Endodermal cell (in vitro differentiated cells): Measurements from ENCODE around the gene SLC18B1. TPM values are rescaled to one million over a fixed set of nuclear protein-coding genes. Genes with fewer than 3 reads are reported as not detected.

Source experiments
- DNase-seq: peaks from one replicate; pipeline ENCODE4 v3.0.0-alpha.2; 2017
- H3K27ac ChIP-seq: 2 replicates; pipeline ENCODE4 v1.5.1; 2013; ENCODE audit warnings: mild to moderate bottlenecking, low read depth, low read length, moderate library complexity
- H3K27me3 ChIP-seq: 2 replicates; pipeline ENCODE4 v1.6.1; 2013; ENCODE audit warnings: mild to moderate bottlenecking, low read length, moderate library complexity; ENCODE audit not compliant: insufficient read depth, control insufficient read depth, poor library complexity, severe bottlenecking
- H3K36me3 ChIP-seq: 2 replicates; pipeline ENCODE4 v1.7.0; 2013; ENCODE audit warnings: mild to moderate bottlenecking, low read length, moderate library complexity; ENCODE audit not compliant: control insufficient read depth, insufficient read depth
- H3K4me1 ChIP-seq: one replicate; pipeline ENCODE4 v1.7.0; 2013; ENCODE audit warnings: low read length; ENCODE audit not compliant: control insufficient read depth, insufficient read depth
- H3K4me3 ChIP-seq: 2 replicates; pipeline ENCODE4 v1.5.1; 2013; ENCODE audit warnings: mild to moderate bottlenecking, low read length, moderate library complexity
- H3K9ac ChIP-seq: 2 replicates; pipeline ENCODE4 v1.6.1; 2013; ENCODE audit warnings: mild to moderate bottlenecking, low read length, moderate library complexity; ENCODE audit not compliant: poor library complexity, severe bottlenecking; ENCODE audit errors: extremely low read depth
- H3K9me3 ChIP-seq: 2 replicates; pipeline ENCODE4 v1.6.1; 2013; ENCODE audit warnings: mild to moderate bottlenecking, low read length, moderate library complexity; ENCODE audit not compliant: control insufficient read depth
- H3K27ac Mint-ChIP-seq: 2 replicates; pipeline ENCODE4 v1.8.0; 2020; ENCODE audit warnings: mixed read lengths
- H3K27me3 Mint-ChIP-seq: 2 replicates; pipeline ENCODE4 v1.8.0; 2021; ENCODE audit warnings: mild to moderate bottlenecking, mixed read lengths; ENCODE audit not compliant: insufficient read depth
- H3K36me3 Mint-ChIP-seq: 2 replicates; pipeline ENCODE4 v1.8.0; 2020; ENCODE audit warnings: low read depth, mixed read lengths
- H3K4me1 Mint-ChIP-seq: 2 replicates; pipeline ENCODE4 v1.8.0; 2020; ENCODE audit warnings: mixed read lengths
- H3K4me3 Mint-ChIP-seq: 2 replicates; pipeline ENCODE4 v1.8.0; 2020; ENCODE audit warnings: mild to moderate bottlenecking, moderate library complexity, mixed read lengths
- H3K9me3 Mint-ChIP-seq: 2 replicates; pipeline ENCODE4 v1.8.0; 2020; ENCODE audit warnings: mild to moderate bottlenecking, mixed read lengths
- CTCF ChIP-seq: fragments of 200-600 bp; sonication (generic); conservative IDR thresholded peaks from 2 replicates; pipeline ENCODE4 v1.5.0; 2021; ENCODE audit warnings: antibody characterized with exemption, mild to moderate bottlenecking
- WGBS, 2 experiments: methylation state at CpG; one replicate each; pipeline versions ENCODE4 v1.1.5 to v1.1.7; 2013; ENCODE audit warnings: missing lambda C conversion rate in 2 of 2, mixed read lengths in 1 of 2; ENCODE audit not compliant: insufficient coverage in 1 of 2, insufficient read length in 1 of 2; 5-methylcytosine and 5-hydroxymethylcytosine counted together
- total RNA-seq, 2 donors: library from RNA; stranded (reverse); fragmentation: NEBNext Ultra II Directional in 1 of 2; extraction: Animal tissue kit (Norgen Biotek cat#: 25700) in 1 of 2; gene quantifications; 2 replicates in 1 of 2; 3 replicates in 1 of 2; pipeline ENCODE4 v1.2.1, GENCODE V29; 2021

Gene SLC18B1
- total RNA-seq, 2 donors from 2014 or later = 10.9 to 15.3 TPM

DNA sequence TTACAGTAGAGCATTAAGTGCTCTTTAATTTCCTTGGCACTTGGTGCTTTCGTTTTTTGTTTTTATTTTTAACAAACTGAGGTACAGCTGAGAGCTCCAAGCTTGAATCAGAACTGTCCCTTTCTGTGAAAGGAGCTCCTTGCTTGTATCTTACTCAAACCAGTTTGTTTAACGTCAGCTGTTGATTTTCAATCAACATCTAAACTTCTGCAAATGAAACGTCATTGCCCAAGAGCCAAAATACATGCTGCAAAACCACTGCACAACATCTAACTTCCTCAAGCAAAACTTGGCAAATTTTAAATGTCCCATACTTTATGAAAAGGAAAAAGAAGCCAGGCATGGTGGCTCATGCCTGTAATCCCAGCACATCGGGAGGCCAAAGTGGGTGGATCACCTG, 55.9 kb downstream of the SLC18B1 start:
- Histone ChIP-seq H3K36me3 (no peaks in the 10 kb centered on the region), H3K27ac (no peak overlapping the region), H3K4me3 (no peak overlapping the region), H3K9me3 (no peaks in the 10 kb centered on the region), H3K9ac (no peak overlapping the region), H3K4me1 (no peaks in the 10 kb centered on the region), H3K27me3 (no peaks in the 10 kb centered on the region)
- no peaks in the 10 kb centered on the region for H3K9me3 Mint-ChIP-seq
- no peak overlapping the region for H3K4me3 Mint-ChIP-seq
- 89 to 93% methylated on average over 2 to 4 of the region's 4 CpGs for WGBS, 2 experiments
- H3K27ac Mint-ChIP-seq = no peak overlapping the region
- no peaks in the 10 kb centered on the region for H3K4me1 Mint-ChIP-seq
- H3K36me3 Mint-ChIP-seq = no peaks in the 10 kb centered on the region
- no peak for TF ChIP-seq CTCF
- DNase-seq = no peak
- no peaks in the 10 kb centered on the region for H3K27me3 Mint-ChIP-seq

DNA sequence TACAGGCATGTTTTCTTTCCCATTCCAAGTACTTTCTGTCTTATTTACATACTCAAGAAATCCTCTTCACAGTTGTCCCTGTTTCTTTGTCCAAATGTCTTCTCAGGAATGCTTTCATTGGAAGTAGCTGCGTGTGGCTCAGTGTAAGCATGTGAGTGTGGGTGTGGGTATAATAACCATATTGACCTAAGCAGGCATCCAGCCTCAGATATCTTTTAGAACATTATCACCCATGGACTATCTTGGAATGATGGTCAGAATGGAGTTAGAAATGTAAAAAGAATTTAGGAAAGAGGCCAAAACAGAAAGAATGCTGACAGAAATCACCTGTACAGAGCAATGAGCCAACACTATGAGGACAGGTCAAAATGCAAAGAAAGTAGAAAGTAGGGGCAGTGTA, 57.2 kb downstream of the SLC18B1 start:
- Mint-ChIP-seq H3K4me1 (no peaks in the 10 kb centered on the region), H3K4me3 (no peak overlapping the region)

DNA sequence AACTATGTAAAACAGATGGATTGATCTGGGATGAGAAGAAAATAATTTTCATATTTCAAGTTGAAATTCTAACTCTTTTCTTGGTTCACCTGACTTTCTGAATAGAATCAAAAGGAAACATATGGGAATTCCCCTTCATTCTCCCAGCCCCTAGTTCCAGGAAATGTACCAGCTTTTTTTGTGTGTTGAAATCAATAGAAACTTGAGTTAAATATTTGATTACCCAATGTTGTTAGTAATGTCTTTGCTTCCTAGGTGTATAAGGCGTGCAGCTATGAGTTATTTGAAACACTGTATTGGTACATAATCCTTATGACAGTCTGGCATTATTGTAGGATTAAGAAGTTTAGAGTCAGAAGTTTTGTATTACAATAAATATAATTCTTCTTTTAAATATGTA, 62.2 kb downstream of the SLC18B1 start:
- H3K36me3 Mint-ChIP-seq = no peaks in the 10 kb centered on the region
- H3K27me3 Mint-ChIP-seq = no peaks in the 10 kb centered on the region
- Histone ChIP-seq H3K27ac (no peak overlapping the region), H3K9me3 (no peaks in the 10 kb centered on the region), H3K36me3 (no peaks in the 10 kb centered on the region), H3K27me3 (no peaks in the 10 kb centered on the region), H3K4me1 (no peaks in the 10 kb centered on the region), H3K4me3 (no peak overlapping the region), H3K9ac (no peak overlapping the region)
- H3K4me1 Mint-ChIP-seq = no peaks in the 10 kb centered on the region
- H3K4me3 Mint-ChIP-seq = no peak overlapping the region
- TF ChIP-seq CTCF = no peak
- H3K27ac Mint-ChIP-seq = no peak overlapping the region
- H3K9me3 Mint-ChIP-seq = no peaks in the 10 kb centered on the region
- no peak for DNase-seq
- 81% methylated on average over 1 of the region's 1 CpG; no CpG with 5 or more reads in 1 of the 2 experiments for WGBS, 2 experiments

More for the DNA sequence above, 57.2 kb downstream of the SLC18B1 start:
- H3K4me1 ChIP-seq = no peaks in the 10 kb centered on the region
- no peaks in the 10 kb centered on the region for H3K36me3 Mint-ChIP-seq
- no peak overlapping the region for H3K4me3 ChIP-seq
- WGBS, 2 experiments = 100% methylated on average over 1 of the region's 1 CpG; no CpG with 5 or more reads in 1 of the 2 experiments
- no peak overlapping the region for H3K27ac Mint-ChIP-seq
- H3K36me3 ChIP-seq = no peaks in the 10 kb centered on the region
- H3K9me3 ChIP-seq = no peaks in the 10 kb centered on the region
- no peaks in the 10 kb centered on the region for H3K27me3 ChIP-seq
- H3K9ac ChIP-seq = no peak overlapping the region
- no peaks in the 10 kb centered on the region for H3K9me3 Mint-ChIP-seq
- DNase-seq = no peak
- H3K27ac ChIP-seq = no peak overlapping the region
- no peak for TF ChIP-seq CTCF
- H3K27me3 Mint-ChIP-seq = no peaks in the 10 kb centered on the region
